ENCODE results near the gene UBR4.

The UBR4 gene

DNA sequence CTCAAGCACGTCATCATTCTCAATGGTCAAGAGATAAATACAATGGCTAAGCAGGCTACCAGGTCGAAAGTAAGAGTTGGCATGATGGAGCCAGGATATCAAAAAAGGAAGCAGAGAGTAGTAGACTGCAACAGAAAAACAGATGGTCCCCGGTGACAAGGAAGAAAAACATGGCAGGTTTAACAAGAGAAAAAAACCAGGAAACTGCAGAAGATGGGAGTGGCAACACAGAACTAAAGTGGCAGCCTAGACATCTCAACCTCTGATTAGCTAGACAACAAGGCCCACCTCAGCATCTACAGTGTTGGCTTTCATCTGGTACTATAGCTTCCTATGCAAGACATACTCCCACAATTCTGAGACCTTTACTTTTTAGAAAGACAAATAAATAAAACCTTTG lies 3.1 kb downstream of the UBR4 start:
- no peak for ATAC-seq
- no peak for TF ChIP-seq ZC3H10 (CRISPR knock-in tag; IDR thresholded peaks at IDR 0.05)
- no peak for TF ChIP-seq BACH2 (CRISPR knock-in tag; IDR thresholded peaks at IDR 0.05; ENCODE audit: borderline replicate concordance)
- TF ChIP-seq, protein P1, sequence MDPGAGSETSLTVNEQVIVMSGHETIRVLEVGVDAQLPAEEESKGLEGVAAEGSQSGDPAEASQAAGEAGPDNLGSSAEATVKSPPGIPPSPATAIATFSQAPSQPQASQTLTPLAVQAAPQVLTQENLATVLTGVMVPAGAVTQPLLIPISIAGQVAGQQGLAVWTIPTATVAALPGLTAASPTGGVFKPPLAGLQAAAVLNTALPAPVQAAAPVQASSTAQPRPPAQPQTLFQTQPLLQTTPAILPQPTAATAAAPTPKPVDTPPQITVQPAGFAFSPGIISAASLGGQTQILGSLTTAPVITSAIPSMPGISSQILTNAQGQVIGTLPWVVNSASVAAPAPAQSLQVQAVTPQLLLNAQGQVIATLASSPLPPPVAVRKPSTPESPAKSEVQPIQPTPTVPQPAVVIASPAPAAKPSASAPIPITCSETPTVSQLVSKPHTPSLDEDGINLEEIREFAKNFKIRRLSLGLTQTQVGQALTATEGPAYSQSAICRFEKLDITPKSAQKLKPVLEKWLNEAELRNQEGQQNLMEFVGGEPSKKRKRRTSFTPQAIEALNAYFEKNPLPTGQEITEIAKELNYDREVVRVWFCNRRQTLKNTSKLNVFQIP (CRISPR knock-in tag; IDR thresholded peaks at IDR 0.05; ENCODE audit: borderline replicate concordance, low read depth), result no peak
- TF ChIP-seq CSDC2 (CRISPR knock-in tag; IDR thresholded peaks at IDR 0.05), result no peak
- TF ChIP-seq ZNF565 (CRISPR knock-in tag; conservative IDR thresholded peaks at IDR 0.05; ENCODE audit: low read depth), result no peak
- TF ChIP-seq GLIS3 (CRISPR knock-in tag; IDR thresholded peaks at IDR 0.05), result no peak
- no peak for TF ChIP-seq ZFP3 (CRISPR knock-in tag; IDR thresholded peaks at IDR 0.05)
- no peak for TF ChIP-seq SNAI2 (CRISPR knock-in tag; IDR thresholded peaks at IDR 0.05)

DNA sequence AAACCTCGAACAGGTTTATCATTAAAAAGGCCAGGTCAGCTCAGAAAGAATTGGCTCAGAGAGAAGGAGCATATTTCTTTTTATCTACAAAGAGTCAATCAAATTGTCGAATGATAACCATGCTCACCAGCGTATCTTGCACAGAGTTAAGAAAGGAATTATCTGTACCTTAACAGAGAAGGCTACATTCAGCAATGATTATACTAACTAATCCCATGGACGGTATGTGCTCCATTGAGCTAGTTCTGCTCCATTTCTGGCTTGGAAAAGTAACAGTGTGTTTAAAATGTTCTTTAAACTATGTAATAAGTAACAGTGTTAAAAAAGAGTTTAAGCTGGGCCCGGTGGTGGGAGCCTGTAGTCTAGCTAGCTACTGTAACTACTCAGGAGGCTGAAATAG lies 4.2 kb downstream of the UBR4 start:
- TF ChIP-seq, protein P1 (CRISPR knock-in tag; IDR thresholded peaks at IDR 0.05; ENCODE audit: borderline replicate concordance, low read depth), result no peak
- TF ChIP-seq ARNTL (CRISPR knock-in tag; IDR thresholded peaks at IDR 0.05; ENCODE audit: borderline replicate concordance, low read depth), result no peak
- TF ChIP-seq, protein P2, sequence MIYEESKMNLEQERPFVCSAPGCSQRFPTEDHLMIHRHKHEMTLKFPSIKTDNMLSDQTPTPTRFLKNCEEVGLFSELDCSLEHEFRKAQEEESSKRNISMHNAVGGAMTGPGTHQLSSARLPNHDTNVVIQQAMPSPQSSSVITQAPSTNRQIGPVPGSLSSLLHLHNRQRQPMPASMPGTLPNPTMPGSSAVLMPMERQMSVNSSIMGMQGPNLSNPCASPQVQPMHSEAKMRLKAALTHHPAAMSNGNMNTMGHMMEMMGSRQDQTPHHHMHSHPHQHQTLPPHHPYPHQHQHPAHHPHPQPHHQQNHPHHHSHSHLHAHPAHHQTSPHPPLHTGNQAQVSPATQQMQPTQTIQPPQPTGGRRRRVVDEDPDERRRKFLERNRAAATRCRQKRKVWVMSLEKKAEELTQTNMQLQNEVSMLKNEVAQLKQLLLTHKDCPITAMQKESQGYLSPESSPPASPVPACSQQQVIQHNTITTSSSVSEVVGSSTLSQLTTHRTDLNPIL (CRISPR knock-in tag; IDR thresholded peaks at IDR 0.05; ENCODE audit: low read depth), result no peak
- TF ChIP-seq BACH2 (CRISPR knock-in tag; IDR thresholded peaks at IDR 0.05; ENCODE audit: borderline replicate concordance), result no peak
- TF ChIP-seq, protein P3, sequence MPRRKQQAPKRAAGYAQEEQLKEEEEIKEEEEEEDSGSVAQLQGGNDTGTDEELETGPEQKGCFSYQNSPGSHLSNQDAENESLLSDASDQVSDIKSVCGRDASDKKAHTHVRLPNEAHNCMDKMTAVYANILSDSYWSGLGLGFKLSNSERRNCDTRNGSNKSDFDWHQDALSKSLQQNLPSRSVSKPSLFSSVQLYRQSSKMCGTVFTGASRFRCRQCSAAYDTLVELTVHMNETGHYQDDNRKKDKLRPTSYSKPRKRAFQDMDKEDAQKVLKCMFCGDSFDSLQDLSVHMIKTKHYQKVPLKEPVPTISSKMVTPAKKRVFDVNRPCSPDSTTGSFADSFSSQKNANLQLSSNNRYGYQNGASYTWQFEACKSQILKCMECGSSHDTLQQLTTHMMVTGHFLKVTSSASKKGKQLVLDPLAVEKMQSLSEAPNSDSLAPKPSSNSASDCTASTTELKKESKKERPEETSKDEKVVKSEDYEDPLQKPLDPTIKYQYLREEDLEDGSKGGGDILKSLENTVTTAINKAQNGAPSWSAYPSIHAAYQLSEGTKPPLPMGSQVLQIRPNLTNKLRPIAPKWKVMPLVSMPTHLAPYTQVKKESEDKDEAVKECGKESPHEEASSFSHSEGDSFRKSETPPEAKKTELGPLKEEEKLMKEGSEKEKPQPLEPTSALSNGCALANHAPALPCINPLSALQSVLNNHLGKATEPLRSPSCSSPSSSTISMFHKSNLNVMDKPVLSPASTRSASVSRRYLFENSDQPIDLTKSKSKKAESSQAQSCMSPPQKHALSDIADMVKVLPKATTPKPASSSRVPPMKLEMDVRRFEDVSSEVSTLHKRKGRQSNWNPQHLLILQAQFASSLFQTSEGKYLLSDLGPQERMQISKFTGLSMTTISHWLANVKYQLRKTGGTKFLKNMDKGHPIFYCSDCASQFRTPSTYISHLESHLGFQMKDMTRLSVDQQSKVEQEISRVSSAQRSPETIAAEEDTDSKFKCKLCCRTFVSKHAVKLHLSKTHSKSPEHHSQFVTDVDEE (CRISPR knock-in tag; IDR thresholded peaks at IDR 0.05), result no peak
- no peak for TF ChIP-seq TCF4 (CRISPR knock-in tag; IDR thresholded peaks at IDR 0.05; ENCODE audit: borderline replicate concordance)
- no peak for TF ChIP-seq ESRRG (CRISPR knock-in tag; IDR thresholded peaks at IDR 0.05)
- no peak for TF ChIP-seq SNAI2 (CRISPR knock-in tag; IDR thresholded peaks at IDR 0.05)
- TF ChIP-seq TOX (CRISPR knock-in tag; IDR thresholded peaks at IDR 0.05; ENCODE audit: borderline replicate concordance), result no peak
- TF ChIP-seq ISL1 (CRISPR knock-in tag; IDR thresholded peaks at IDR 0.05), result no peak
- TF ChIP-seq RARB (CRISPR knock-in tag; IDR thresholded peaks at IDR 0.05), result no peak
- no peak for TF ChIP-seq CSDC2 (CRISPR knock-in tag; IDR thresholded peaks at IDR 0.05)
- TF ChIP-seq ZFP30 (CRISPR knock-in tag; IDR thresholded peaks at IDR 0.05), result no peak
- TF ChIP-seq GLIS3 (CRISPR knock-in tag; IDR thresholded peaks at IDR 0.05), result no peak
- TF ChIP-seq ZNF8 (CRISPR knock-in tag; IDR thresholded peaks at IDR 0.05), result no peak
- TF ChIP-seq, protein P4, sequence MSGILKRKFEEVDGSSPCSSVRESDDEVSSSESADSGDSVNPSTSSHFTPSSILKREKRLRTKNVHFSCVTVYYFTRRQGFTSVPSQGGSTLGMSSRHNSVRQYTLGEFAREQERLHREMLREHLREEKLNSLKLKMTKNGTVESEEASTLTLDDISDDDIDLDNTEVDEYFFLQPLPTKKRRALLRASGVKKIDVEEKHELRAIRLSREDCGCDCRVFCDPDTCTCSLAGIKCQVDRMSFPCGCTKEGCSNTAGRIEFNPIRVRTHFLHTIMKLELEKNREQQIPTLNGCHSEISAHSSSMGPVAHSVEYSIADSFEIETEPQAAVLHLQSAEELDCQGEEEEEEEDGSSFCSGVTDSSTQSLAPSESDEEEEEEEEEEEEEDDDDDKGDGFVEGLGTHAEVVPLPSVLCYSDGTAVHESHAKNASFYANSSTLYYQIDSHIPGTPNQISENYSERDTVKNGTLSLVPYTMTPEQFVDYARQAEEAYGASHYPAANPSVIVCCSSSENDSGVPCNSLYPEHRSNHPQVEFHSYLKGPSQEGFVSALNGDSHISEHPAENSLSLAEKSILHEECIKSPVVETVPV (CRISPR knock-in tag; IDR thresholded peaks at IDR 0.05), result no peak
- no peak for TF ChIP-seq OSR1 (CRISPR knock-in tag; IDR thresholded peaks at IDR 0.05)
- TF ChIP-seq ZFP3 (CRISPR knock-in tag; IDR thresholded peaks at IDR 0.05), result no peak
- no peak for TF ChIP-seq ZNF565 (CRISPR knock-in tag; conservative IDR thresholded peaks at IDR 0.05; ENCODE audit: low read depth)
- no peak for ATAC-seq

DNA sequence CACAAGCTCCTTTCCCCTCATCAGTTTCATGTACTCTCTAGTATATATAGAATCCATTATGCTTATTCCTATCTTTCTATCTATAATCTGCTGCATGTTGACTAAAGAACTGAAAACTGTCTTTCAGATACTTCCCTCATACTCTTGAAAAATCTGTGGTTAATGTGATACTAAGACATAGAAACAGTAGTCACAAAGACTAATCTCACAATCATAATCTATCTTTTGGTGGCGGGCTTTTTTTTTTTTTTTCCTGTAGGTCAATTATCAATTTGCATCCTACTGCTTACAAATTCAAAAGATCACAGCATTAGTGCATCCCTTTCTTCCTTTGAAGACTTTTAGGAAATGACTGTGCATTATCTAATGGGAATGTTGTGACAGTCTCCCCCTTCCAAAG lies 4.7 kb downstream of the UBR4 start:
- ATAC-seq, result no peak

More for the DNA sequence above, 4.7 kb downstream of the UBR4 start:
- TF ChIP-seq, protein P4 (CRISPR knock-in tag; IDR thresholded peaks at IDR 0.05), result no peak
